Measurements from ENCODE around the gene ARHGAP29.

ARHGAP29 gene

GRCh38 chr1:94236013-94236491 lies 1.3 kb downstream of the ARHGAP29 start:
- DNase-seq (ENCODE audit: low read depth), result no peak

- no peak for DNase-seq (ENCODE audit: low read depth)
These were observed 2.0 kb downstream of the ARHGAP29 start for GRCh38 chr1:94235189-94236012.

GRCh38 chr1:94234615-94235014 lies 2.8 kb downstream of the ARHGAP29 start:
- no peak for DNase-seq (ENCODE audit: low read depth)

GRCh38 chr1:94231746-94232145 lies 5.6 kb downstream of the ARHGAP29 start:
- no peak for DNase-seq (ENCODE audit: low read depth)

GRCh38 chr1:94230920-94231319 lies 6.5 kb downstream of the ARHGAP29 start:
- DNase-seq (ENCODE audit: low read depth), result no peak

- no peak for DNase-seq (ENCODE audit: low read depth)
These were observed 8.6 kb downstream of the ARHGAP29 start for GRCh38 chr1:94228640-94229375.

DNA sequence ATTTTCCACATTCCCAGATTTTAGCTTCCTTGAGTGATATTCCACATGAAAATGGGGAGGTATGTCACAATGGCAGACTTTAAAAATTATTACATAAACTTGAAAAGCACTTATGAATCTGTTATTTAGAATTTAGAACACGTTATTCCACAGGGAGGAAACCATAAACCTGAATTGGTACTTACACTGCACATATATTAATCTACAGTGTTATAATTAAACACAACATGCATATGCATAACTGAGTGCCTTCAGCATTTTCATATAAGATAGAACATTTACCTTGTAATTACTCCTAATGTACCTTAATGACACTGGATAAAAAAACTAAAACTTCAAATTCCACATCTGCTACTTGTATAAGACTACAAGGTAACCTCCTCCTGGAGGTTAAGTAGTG lies 9.8 kb downstream of the ARHGAP29 start:
- DNase-seq (ENCODE audit: low read depth), result no peak

- DNase-seq (ENCODE audit: low read depth), result no peak
These were observed 11.5 kb downstream of the ARHGAP29 start for GRCh38 chr1:94225845-94226244.

DNA sequence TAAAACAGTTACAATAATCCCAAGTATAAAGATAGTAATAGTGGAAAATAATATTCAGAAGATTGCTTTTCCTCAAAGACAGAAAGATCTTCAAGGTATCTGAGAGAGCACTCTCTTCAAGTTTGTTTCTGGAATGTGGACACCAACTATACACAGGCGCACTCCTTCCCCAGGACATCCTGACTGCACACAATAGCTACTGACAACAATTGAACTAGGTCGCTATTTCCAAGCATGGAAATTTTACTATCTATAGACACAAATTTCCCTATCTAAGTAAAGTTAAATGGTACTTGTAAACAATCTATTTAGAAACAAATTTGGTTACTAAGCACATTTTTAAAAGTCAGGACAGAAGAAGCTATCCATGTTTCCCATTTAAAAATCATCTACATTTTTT lies 19.1 kb downstream of the ARHGAP29 start:
- no peak for DNase-seq (ENCODE audit: low read depth)

- DNase-seq (ENCODE audit: low read depth), result no peak
These were observed 21.4 kb downstream of the ARHGAP29 start for GRCh38 chr1:94215955-94216354.

DNA sequence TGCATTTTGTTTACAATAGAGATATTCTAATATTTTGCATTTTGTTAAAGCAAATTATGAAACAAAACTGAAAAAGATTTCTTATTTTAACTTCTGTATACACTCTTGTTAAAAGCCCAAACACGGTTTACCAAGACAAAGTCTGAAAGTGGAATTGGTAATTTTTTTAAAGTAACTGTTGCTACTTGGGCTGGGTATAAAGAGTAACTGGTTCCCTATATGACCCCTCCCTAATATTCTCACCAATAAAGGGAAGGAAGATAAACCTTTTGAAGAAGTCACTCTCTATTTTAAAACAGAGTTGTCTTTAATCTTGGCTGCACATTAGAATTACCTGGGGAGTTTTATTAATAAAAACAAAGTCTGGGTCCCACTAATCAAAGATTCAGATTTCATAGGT lies 27.4 kb downstream of the ARHGAP29 start:
- DNase-seq (ENCODE audit: low read depth), result no peak

- DNase-seq (ENCODE audit: low read depth), result no peak
These were observed 28.0 kb downstream of the ARHGAP29 start for GRCh38 chr1:94209425-94209824.

- no peak for DNase-seq (ENCODE audit: low read depth)
These were observed 29.7 kb downstream of the ARHGAP29 start for GRCh38 chr1:94207695-94208094.

DNA sequence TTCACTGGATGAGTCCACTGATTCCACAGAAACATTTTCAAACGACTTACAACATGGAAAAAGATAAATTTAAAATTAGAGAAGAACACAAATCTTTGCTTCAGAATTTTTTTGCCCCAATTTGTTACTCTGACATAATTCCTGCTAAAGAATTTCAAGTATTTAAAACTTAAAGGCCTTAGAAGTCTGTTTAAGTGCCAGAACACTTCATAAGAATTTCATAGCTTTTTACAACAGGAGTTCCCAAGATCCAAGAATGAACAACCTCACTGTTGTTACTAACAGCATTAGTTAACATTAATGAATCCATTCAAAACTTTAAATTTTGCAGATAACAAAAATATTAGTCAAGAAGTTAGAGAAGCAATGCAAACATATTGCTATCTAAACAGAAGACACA lies 31.7 kb downstream of the ARHGAP29 start:
- DNase-seq (ENCODE audit: low read depth), result no peak

DNA sequence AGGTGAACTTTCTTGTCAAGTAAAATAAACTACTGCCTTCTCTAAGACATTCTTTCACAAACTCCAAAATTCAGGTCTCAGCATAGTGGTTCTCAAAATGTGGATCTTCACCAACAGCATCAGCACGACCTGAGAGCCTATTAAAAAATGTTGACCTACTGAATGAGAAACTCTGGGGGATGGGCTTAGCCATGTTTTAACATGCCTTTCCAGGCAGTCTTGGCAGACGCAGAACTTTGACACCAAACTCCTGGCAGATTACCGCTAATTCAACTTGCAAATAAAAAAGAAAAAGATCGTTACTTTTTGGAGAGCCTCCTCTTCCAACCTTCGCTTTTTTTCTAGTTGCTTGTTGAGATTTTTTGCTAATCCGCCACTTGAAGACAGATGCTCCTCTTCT lies 35.1 kb downstream of the ARHGAP29 start:
- DNase-seq (ENCODE audit: low read depth), result no peak

DNA sequence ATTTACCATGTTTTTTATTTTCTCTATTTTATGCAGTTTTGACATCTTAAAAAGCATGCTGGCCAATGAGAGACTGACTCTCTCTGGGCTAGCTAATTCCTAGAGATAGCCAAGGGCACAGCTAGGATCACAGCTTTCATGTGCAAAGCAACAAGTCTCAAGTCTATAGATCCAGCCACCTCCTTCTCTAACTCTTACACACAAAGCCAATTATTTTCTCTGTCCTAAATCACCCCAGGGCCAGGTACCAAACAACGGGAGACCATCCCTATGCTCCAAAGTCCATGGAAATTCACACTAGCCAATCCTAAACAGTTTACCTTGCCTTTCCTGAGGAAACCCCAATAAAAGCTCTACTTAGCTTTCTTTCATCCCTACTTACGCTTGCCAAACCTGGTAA lies 38.0 kb downstream of the ARHGAP29 start:
- no peak for DNase-seq (ENCODE audit: low read depth)

- DNase-seq (ENCODE audit: low read depth), result no peak
These were observed 43.1 kb downstream of the ARHGAP29 start for GRCh38 chr1:94194079-94194865.

DNA sequence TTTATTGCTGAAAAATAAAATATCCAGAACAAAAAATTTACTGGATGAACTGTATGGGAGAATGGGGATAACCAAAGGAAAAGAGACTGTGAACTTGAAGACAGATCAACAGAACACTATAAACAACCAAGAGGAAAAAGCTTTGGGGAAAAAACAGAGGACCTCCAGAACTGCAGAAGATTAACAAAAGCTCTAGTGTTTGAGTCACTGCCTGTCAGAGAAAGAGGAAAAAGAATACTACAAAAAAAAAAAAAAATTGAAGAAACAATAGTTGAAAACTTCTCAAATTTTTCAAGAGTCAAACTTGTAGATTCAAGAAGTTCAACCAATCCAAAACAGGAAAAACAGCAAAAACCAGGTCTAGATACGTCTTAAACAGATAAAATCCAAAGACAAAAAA lies 44.3 kb downstream of the ARHGAP29 start:
- DNase-seq (ENCODE audit: low read depth), result no peak

GRCh38 chr1:94191216-94191615 lies 46.2 kb downstream of the ARHGAP29 start:
- DNase-seq (ENCODE audit: low read depth), result no peak

DNA sequence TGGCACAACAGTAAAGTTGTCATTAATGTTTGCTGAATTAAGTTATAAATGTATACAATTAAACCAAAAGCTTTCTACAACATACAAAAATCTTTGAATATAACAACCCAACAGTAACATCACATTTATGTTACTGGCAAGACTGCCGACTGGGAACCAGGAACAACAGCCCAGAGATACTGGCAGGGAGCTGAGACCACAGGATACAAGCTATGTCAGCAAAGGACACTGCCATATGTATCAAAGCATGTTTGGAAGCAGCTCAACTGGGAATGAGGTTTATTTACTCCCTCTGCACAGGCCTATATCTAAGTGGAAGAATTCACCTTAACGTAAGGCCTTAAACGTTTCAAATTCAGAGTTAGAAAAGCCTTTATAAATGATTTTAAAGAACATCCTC lies 50.4 kb downstream of the ARHGAP29 start:
- no peak for DNase-seq (ENCODE audit: low read depth)

- no peak for DNase-seq (ENCODE audit: low read depth)
These were observed 54.1 kb downstream of the ARHGAP29 start for GRCh38 chr1:94183197-94183815.

GRCh38 chr1:94182191-94182590 lies 55.2 kb downstream of the ARHGAP29 start:
- DNase-seq (ENCODE audit: low read depth), result no peak

All from activated T-cell treated with anti-CD3 and anti-CD28 coated beads for 48 hours (primary cell).